Rectal smooth muscle tissue (tissue), 1 donor: ENCODE data around the gene HCAR3.
"Not testable (repeated sequence)": the region's sequence is repeated elsewhere in the genome, so short reads cannot be mapped to it uniquely, and the experiment has no call there.

Experiments
- H3K27ac ChIP-seq: one replicate; pipeline ENCODE4 v1.7.0; 2013; ENCODE audit warnings: low read depth, low read length, inconsistent platforms
- H3K27me3 ChIP-seq: one replicate; pipeline ENCODE4 v1.7.0; 2013; ENCODE audit warnings: low read length; ENCODE audit not compliant: control insufficient read depth, insufficient read depth
- H3K36me3 ChIP-seq: one replicate; pipeline ENCODE4 v1.7.0; 2013; ENCODE audit warnings: low read length; ENCODE audit not compliant: control insufficient read depth, insufficient read depth
- H3K4me1 ChIP-seq: one replicate; pipeline ENCODE4 v1.7.0; 2013; ENCODE audit warnings: low read length; ENCODE audit not compliant: control insufficient read depth, insufficient read depth
- H3K4me3 ChIP-seq: one replicate; pipeline ENCODE4 v1.7.0; 2013; ENCODE audit warnings: low read length
- H3K9ac ChIP-seq: one replicate; pipeline ENCODE4 v1.7.0; 2013; ENCODE audit warnings: low read length

Gene HCAR3

DNA sequence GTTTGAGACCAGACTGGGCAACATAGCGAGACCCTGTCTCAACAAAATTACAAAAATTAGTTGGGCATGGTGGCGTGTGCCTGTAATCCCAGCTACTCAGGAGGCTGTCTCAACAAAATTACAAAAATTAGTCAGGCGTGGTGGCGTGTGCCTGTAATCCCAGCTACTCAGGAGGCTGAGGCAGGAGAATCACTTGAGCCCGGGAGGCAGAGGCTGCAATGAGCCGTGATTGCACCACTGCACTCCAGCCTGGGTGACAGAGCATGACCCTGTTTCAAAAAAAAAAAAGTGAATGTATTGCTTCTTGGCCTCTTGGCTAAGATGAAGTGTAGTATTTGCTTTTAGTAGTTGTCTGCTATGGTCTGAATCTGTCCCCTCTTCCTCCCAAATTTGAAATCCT is 35.6 kb downstream of the HCAR3 start:
- not testable (repeated sequence) for H3K27ac ChIP-seq, H3K36me3 ChIP-seq, H3K27me3 ChIP-seq, H3K4me1 ChIP-seq, H3K9ac ChIP-seq, H3K4me3 ChIP-seq

- not testable (repeated sequence) for H3K4me3 ChIP-seq, H3K4me1 ChIP-seq, H3K27me3 ChIP-seq, H3K36me3 ChIP-seq, H3K9ac ChIP-seq, H3K27ac ChIP-seq
Observed at GRCh38 chr12:122676781-122677180, 39.8 kb downstream of the HCAR3 start.

DNA sequence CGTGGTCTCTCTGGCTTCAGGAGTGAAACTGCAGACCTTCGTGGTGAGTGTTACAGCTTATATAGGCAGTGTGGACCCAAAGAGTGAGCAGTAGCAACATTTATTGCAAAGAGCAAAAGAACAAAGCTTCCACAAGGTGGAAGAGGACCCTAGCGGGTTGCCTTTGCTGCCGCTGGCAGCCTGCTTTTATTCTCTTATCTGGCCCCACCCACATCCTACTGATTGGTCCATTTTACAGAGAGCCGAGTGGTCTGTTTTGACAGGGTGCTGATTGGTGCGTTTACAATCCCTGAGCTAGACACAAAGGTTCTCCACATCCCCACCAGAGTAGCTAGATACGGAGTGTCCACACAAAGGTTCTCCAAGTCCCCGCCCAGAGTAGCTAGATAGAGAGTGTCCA is 40.6 kb downstream of the HCAR3 start:
- H3K27ac ChIP-seq, H3K9ac ChIP-seq, H3K4me3 ChIP-seq, H3K36me3 ChIP-seq, H3K4me1 ChIP-seq, H3K27me3 ChIP-seq: not testable (repeated sequence)

DNA sequence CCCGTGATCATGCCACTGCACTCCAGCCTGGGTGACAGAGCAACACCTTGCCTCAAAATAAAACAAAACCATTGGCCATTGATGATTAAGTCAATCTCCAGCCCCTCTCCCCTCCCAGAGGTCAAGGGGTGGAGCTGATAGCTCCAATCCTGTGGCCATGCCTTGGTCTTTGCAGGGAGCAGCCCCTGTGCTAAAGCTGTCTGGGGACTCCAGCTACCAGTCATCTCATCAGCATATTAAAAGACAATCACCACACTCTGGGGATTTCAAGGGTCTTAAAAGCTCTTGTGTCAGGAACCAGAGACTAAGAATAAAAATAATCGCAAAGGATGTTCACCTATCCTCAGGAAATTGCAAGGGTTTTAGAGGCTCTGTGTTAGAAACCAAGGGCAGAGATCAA is 44.1 kb downstream of the HCAR3 start:
- Histone ChIP-seq H3K36me3 (no peaks in the 10 kb centered on the region), H3K27ac (no peak overlapping the region), H3K4me1 (no peaks in the 10 kb centered on the region), H3K4me3 (no peak overlapping the region), H3K27me3 (no peaks in the 10 kb centered on the region), H3K9ac (no peak overlapping the region)

DNA sequence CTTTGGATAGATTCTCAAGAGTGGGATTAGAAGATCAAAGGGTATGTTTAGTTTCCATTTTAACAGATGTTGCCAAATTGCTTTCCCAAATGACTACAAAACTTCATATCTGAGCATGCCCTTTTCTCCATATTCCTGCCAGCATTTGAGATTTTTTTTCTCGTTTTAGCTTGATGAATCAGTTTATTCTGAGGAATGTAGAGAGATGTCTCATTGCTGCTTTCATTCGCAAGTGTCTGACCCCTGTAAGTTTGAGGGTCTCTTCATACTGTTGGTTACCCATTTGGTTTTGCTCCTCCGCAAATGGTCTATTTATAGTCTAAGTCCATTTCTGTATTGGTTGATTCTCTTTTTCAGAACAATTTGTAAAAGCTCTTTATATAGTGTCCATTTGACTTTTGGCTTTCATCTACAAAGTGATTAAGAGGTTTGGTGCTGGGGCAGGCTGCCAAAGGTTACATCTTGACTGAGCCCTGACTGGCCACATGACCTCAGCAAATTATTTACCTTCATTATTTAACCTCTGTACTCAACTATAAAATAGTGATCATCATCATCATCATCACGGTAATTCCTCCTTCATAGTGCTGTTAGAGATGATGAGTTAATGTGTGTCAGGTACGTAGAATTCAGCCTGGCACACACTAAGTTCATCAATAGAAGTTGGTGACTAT is 47.1 kb downstream of the HCAR3 start:
- H3K27ac ChIP-seq, result no peak overlapping the region

DNA sequence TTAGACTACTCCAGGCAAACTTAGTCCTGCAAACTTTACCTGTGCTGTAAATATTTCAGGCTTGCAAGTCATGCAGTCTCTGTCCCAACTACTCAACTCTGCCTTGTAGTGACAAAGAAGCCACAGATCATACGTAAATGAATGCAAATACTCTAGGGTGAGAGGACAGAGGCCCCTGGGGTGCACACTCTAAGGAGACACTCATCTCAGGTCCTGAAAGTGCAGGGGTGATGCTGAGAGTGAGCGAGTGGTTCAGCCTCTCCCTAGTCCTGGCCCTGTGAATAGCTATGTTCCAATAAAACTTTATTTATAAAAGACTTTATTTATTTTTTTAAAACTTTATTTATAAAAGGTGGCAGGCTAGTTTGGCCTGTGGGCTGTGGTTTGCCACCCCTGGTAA is 48.3 kb downstream of the HCAR3 start:
- Histone ChIP-seq H3K36me3 (no peaks in the 10 kb centered on the region), H3K27me3 (no peaks in the 10 kb centered on the region), H3K4me3 (no peak overlapping the region), H3K9ac (no peak overlapping the region), H3K4me1 (no peaks in the 10 kb centered on the region), H3K27ac (no peak overlapping the region)

More for the DNA sequence above, 47.1 kb downstream of the HCAR3 start:
- Histone ChIP-seq H3K27me3 (no peaks in the 10 kb centered on the region), H3K36me3 (no peaks in the 10 kb centered on the region), H3K4me1 (no peaks in the 10 kb centered on the region), H3K9ac (no peak overlapping the region), H3K4me3 (no peak overlapping the region)

- Histone ChIP-seq H3K4me1 (no peaks in the 10 kb centered on the region), H3K36me3 (no peaks in the 10 kb centered on the region), H3K4me3 (no peak overlapping the region), H3K9ac (no peak overlapping the region), H3K27me3 (no peaks in the 10 kb centered on the region), H3K27ac (no peak overlapping the region)
Observed at GRCh38 chr12:122665759-122666158, 50.9 kb downstream of the HCAR3 start.

DNA sequence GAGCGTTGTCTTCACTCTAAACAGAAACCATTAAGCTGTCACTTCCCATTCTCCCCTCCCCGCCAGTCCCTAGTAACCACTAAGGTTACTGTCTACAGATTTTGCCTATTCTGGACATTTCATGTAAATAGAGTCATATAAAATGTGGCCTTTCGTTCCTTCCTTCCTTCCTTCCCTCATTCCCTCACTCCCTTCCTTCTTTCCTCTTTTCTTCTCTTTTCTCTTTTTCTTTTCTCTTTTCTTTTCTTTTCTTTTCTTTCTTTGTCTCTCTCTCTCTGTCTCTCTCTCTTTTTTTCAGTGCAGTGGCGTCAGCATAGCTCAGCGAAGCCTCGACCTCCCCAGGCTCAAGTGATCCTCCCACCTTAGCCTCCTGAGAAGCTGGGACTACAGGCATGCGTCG is 51.3 kb downstream of the HCAR3 start:
- Histone ChIP-seq H3K36me3 (no peaks in the 10 kb centered on the region), H3K27me3 (no peaks in the 10 kb centered on the region), H3K4me3 (no peak overlapping the region), H3K27ac (no peak overlapping the region), H3K9ac (no peak overlapping the region), H3K4me1 (no peaks in the 10 kb centered on the region)
